Fibroblast of skin of back (primary cell): ENCODE data around the gene BST1.

Experiments
- DNase-seq: peaks from one replicate; pipeline ENCODE4 v3.0.0-alpha.2; 2013

BST1 gene

DNA sequence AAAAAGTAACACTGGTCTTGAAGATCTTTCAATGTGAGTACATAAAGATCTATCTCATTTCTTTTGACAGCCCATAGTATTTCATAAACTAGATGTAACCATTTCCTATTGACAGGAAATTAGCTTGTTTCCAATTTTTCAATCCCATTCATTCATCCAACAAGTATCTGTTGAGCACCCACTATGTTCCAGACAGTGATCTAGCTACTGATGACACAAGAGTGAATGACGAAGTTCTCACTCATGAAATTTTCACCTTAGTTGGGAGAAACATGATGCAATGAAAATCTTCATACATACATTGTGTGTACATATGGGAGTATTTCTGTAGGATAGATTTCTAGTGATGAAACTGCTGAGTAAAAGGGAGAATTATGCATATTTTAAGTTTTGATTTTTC lies 76.9 kb downstream of the BST1 start:
- no peak for DNase-seq

DNA sequence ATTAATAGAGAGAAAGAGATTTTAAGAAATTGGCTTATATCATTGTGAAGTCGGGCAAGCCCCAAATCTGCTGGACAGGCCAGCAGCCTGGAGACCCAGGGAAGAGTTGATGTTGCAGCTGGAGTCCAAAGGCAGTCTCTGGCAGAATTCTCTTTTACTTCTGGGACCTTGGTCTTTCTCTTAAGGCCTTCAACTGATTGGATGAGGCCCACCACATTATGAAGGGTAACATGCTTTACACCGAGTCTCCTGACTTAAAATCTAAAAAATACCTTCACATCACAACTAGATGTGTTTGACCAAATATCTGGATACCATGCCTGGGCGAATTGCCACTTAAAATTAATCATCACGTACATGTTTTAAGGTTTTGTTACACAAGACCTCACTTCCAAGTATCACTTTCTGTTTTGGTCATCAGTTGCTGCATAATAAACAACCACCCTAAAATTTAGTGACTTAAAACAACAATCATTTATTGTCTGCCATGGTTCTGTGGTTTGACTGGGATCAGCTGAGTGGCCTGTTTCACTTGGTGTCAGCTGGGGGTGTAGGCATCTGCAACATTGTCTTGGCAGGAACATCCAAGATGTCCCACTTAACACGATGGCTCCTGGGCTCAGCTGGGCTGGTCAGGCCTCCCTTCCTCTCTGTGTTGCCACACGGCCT lies 78.7 kb downstream of the BST1 start:
- DNase-seq: no peak
